ENCODE results near the gene TUBGCP6.

DNA sequence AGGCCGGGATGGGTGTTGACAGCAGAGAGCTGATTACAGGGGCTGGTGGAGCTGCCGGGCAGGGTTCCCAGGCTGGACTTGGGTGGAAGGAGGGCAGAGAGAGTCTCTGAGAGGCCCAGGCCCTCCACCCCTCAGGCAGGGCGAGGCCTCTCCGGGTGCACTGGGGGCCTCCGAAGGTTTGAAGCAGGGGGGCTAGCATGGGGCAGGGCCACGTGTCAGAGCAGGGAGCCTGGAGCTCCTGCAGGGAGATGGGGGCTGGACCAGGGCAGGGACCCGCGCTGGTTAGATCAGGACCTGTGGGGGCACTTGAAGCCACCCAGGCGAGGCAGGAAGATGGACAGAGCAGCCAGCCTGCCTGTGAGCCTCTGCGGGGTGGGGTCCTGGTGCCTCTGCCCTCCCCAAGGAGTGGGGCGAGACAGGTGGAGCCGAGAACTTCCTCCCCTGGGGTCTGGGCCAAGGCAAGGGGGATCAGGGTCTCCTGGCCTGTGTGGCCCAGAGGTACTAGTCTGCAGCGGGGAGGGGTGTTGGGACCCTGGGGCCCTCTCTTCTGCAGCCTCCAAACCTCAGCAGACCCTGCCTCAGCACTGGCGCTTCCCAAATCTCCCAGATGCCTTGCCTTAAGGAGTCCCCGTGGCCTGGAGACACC is 73.4 kb downstream of the TUBGCP6 start:
- TF ChIP-seq, protein P1, sequence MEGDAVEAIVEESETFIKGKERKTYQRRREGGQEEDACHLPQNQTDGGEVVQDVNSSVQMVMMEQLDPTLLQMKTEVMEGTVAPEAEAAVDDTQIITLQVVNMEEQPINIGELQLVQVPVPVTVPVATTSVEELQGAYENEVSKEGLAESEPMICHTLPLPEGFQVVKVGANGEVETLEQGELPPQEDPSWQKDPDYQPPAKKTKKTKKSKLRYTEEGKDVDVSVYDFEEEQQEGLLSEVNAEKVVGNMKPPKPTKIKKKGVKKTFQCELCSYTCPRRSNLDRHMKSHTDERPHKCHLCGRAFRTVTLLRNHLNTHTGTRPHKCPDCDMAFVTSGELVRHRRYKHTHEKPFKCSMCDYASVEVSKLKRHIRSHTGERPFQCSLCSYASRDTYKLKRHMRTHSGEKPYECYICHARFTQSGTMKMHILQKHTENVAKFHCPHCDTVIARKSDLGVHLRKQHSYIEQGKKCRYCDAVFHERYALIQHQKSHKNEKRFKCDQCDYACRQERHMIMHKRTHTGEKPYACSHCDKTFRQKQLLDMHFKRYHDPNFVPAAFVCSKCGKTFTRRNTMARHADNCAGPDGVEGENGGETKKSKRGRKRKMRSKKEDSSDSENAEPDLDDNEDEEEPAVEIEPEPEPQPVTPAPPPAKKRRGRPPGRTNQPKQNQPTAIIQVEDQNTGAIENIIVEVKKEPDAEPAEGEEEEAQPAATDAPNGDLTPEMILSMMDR (conservative IDR thresholded peaks at IDR 0.05; ENCODE audit: low read depth in 2 of 2) = no peak
- no peak for TF ChIP-seq EZH2phosphoT487 (IDR thresholded peaks at IDR 0.05; ENCODE audit: unreplicated experiment)
- no peak for TF ChIP-seq REST (IDR thresholded peaks at IDR 0.05; ENCODE audit: unreplicated experiment)
